Thoracic aorta (tissue), 2 donors: ENCODE data around the gene TFEC. TPM values are rescaled to one million over a fixed set of nuclear protein-coding genes. Genes with fewer than 3 reads are reported as not detected.
A peak's percentile ranks its signal among the peaks of the same experiment; 100 is the strongest.

Experiments used
- ATAC-seq: fragments of 150-250 bp; one replicate; pipeline ENCODE4 v1.8.0; 2017; ENCODE audit warnings: low read depth; ENCODE audit not compliant: insufficient number of reproducible peaks, low FRiP score
- DNase-seq: peaks from one replicate; pipeline ENCODE4 v3.0.0-alpha.2; 2020; ENCODE audit warnings: low spot score
- H3K27ac ChIP-seq, 2 donors: fragments of 200-600 bp; sonication (generic); 1 replicate in 1 of 2; 2 replicates in 1 of 2; pipeline ENCODE4 v1.5.1; 2016; ENCODE audit warnings: mild to moderate bottlenecking in 2 of 2, moderate library complexity in 2 of 2
- H3K27me3 ChIP-seq: fragments of 200-600 bp; sonication (generic); replicated peaks from 2 replicates; pipeline ENCODE4 v1.6.0; 2016; ENCODE audit warnings: mild to moderate bottlenecking; ENCODE audit not compliant: insufficient read depth
- H3K36me3 ChIP-seq: fragments of 200-600 bp; sonication (generic); one replicate; pipeline ENCODE4 v1.5.1; 2016
- H3K4me1 ChIP-seq, 2 donors: fragments of 200-600 bp; sonication (generic); 1 replicate in 1 of 2; 2 replicates in 1 of 2; pipeline versions ENCODE4 v1.5.1 to v1.6.0; 2016; ENCODE audit warnings: low read depth in 2 of 2, mild to moderate bottlenecking in 1 of 2; ENCODE audit not compliant: control insufficient read depth in 1 of 2
- H3K4me3 ChIP-seq: fragments of 200-600 bp; sonication (generic); 2 replicates; pipeline ENCODE4 v1.5.1; 2016; ENCODE audit warnings: mild to moderate bottlenecking
- H3K9me3 ChIP-seq: fragments of 200-600 bp; sonication (generic); 2 replicates; pipeline ENCODE4 v1.5.1; 2016
- total RNA-seq, 2 donors: library from RNA; depleted of rRNA; stranded (reverse); fragments of >200 nt; gene quantifications; one replicate each; pipeline versions ENCODE4 v1.1.0 to v1.2.3, GENCODE V29; 2016
- TF ChIP-seq, protein P1 (sequence below): fragments of 200-600 bp; sonication (generic); IDR thresholded peaks from one replicate; pipeline ENCODE4 v1.5.1; 2019; ENCODE audit warnings: antibody characterized with exemption

TFEC gene
- total RNA-seq, 2 donors from 2014 or later = 8.4 to 8.5 TPM

GRCh38 chr7:115914951-115915350 is 115.6 kb downstream of the TFEC start:
- DNase-seq = no peak
- Histone ChIP-seq H3K9me3 (no peaks in the 10 kb centered on the region), H3K4me1 (peaks cover 0 to 3% of the 10 kb centered on the region in 2 donors), H3K27ac (no peak overlapping the region), H3K27me3 (no peaks in the 10 kb centered on the region), H3K4me3 (no peak overlapping the region), H3K36me3 (no peaks in the 10 kb centered on the region)
- no peak for ATAC-seq
- TF ChIP-seq, protein P1, sequence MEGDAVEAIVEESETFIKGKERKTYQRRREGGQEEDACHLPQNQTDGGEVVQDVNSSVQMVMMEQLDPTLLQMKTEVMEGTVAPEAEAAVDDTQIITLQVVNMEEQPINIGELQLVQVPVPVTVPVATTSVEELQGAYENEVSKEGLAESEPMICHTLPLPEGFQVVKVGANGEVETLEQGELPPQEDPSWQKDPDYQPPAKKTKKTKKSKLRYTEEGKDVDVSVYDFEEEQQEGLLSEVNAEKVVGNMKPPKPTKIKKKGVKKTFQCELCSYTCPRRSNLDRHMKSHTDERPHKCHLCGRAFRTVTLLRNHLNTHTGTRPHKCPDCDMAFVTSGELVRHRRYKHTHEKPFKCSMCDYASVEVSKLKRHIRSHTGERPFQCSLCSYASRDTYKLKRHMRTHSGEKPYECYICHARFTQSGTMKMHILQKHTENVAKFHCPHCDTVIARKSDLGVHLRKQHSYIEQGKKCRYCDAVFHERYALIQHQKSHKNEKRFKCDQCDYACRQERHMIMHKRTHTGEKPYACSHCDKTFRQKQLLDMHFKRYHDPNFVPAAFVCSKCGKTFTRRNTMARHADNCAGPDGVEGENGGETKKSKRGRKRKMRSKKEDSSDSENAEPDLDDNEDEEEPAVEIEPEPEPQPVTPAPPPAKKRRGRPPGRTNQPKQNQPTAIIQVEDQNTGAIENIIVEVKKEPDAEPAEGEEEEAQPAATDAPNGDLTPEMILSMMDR = no peak

GRCh38 chr7:115911465-115911864 is 119.1 kb downstream of the TFEC start:
- TF ChIP-seq, protein P1 = no peak
- H3K4me3 ChIP-seq = no peak overlapping the region
- ATAC-seq (no peak), DNase-seq (no peak)
- no peaks in the 10 kb centered on the region for H3K27me3 ChIP-seq
- no peaks in the 10 kb centered on the region for H3K9me3 ChIP-seq
- no peak overlapping the region for H3K27ac ChIP-seq
- no peaks in the 10 kb centered on the region for H3K36me3 ChIP-seq
- H3K4me1 ChIP-seq = peaks cover 0 to 3% of the 10 kb centered on the region in 2 donors

DNA sequence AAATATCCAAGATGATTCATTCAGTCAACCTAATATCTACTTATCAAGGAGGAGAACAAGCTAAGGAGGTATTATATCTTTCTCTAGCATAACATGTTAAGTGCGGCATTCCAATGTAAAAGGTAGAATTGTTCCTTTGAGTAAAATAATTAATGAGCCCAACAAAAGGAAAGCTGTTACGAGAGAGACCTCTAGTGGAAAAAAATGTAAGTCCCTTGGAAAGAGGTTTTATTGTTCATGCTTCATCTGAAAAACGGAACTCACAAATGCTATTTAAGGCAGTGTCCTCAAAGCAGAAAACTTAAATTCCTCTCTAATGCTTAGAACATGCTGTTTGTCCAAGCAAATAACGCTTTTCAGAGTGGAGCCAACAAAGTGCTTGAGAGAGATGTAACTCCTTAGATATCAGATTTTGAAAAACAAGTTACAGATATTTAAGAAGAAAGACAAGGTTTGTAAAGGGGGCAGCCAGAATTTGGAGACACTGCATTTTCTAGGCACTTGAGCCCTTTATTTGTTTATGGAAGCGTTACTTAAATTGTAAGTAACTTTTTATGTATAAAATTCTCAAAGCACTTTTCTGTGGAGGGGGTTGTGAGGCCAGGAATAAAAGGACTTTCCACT is 119.9 kb downstream of the TFEC start:
- TF ChIP-seq, protein P1 = peak; percentile 45
- H3K27ac ChIP-seq = no peak overlapping the region
- H3K9me3 ChIP-seq = no peaks in the 10 kb centered on the region
- peaks cover 0 to 3% of the 10 kb centered on the region in 2 donors for H3K4me1 ChIP-seq
- H3K27me3 ChIP-seq = no peaks in the 10 kb centered on the region
- no peaks in the 10 kb centered on the region for H3K36me3 ChIP-seq
- DNase-seq (no peak), ATAC-seq (no peak)
- no peak overlapping the region for H3K4me3 ChIP-seq

DNA sequence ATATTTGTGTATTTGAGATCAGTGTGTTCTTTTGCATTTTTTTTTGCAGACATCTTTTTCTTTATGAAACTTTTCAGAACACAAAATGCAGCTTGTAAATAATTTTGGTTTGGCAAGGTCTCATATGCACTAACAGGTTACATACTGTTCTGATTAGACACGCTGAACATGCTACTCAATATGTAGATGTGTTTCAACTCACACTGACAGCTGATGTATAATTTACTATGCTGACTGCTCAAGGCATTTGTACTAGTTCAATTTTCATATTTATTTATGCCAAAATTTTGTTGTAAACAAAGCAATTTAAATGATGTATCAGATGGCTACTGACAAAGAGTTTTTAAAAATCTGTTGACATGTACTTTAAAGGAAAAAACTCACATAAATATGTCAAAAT is 123.8 kb downstream of the TFEC start:
- Histone ChIP-seq H3K36me3 (no peaks in the 10 kb centered on the region), H3K4me3 (no peak overlapping the region), H3K27ac (no peak overlapping the region), H3K27me3 (no peaks in the 10 kb centered on the region), H3K4me1 (peaks cover 0 to 3% of the 10 kb centered on the region in 2 donors), H3K9me3 (no peaks in the 10 kb centered on the region)
- TF ChIP-seq, protein P1 = no peak
- ATAC-seq (no peak), DNase-seq (no peak)

DNA sequence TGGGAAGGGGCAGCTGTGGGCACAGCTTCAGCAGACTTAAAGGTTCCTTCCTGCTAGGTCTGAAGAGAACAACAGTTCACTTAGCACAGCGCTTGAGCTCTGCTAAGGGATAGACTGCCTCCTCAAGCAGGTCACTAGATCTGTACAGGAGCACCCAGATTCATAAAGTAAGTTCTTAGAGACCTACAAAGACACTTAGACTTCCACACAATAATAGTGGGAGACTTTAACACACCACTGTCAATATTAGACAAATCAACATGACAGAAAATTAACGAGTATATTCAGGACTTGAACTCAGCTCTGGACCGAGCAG is 140.9 kb downstream of the TFEC start:
- Histone ChIP-seq H3K9me3 (no peaks in the 10 kb centered on the region), H3K27me3 (no peaks in the 10 kb centered on the region), H3K4me1 (no peaks in the 10 kb centered on the region), H3K4me3 (no peak overlapping the region), H3K27ac (no peak overlapping the region), H3K36me3 (no peaks in the 10 kb centered on the region)
- DNase-seq = no peak
- ATAC-seq = no peak
- TF ChIP-seq, protein P1 = no peak
